Measurements from ENCODE around the gene MED13. TPM values are rescaled to one million over a fixed set of nuclear protein-coding genes. Genes with fewer than 3 reads are reported as not detected.
"Not testable (repeated sequence)": the region's sequence is repeated elsewhere in the genome, so short reads cannot be mapped to it uniquely, and the experiment has no call there.

MED13 gene
- total and polyA plus RNA-seq, 2 experiments from 2014 or later: 4.6 to 51.6 TPM

DNA sequence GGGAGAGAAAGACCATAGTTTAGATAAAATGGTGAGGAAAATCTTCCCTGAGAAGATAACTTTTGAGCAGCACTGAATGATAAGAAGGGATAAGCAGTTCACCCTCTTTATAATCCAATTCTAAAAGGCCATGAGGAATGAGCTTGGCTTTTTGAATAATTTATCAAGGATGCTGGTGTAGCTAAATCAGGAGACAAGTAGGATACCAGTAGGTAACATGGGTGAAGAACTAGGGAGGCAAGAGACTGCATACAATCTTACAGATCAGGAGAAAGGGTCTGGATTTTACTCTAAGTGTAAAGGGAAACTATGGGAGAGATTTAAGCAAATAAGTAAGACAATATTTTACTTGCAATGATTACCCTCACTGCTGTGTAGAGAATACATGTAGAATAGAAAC is 60.7 kb downstream of the MED13 start:
- Histone ChIP-seq H3K4me1 (ENCODE audit: insufficient read depth) (no peaks in the 10 kb centered on the region), H3K79me2 (ENCODE audit: insufficient read depth) (peaks cover 98% of the 10 kb centered on the region), H3K4me3 (no peak overlapping the region), H3K27me3 (replicated peaks; ENCODE audit: insufficient read depth) (no peaks in the 10 kb centered on the region), H3K9me3 (ENCODE audit: low read depth) (no peaks in the 10 kb centered on the region), H2AFZ (no peak overlapping the region), H3F3A (ENCODE audit: insufficient read depth) (no peaks in the 10 kb centered on the region), H3K27ac (no peak overlapping the region), H4K20me1 (ENCODE audit: insufficient read depth) (peaks cover 9% of the 10 kb centered on the region; the same call in 1 of the 2 replicates), H3K36me3 (ENCODE audit: low read depth) (peaks cover 10% of the 10 kb centered on the region; the same call in 1 of the 2 replicates), H3K9ac (no peak overlapping the region), H3K4me2 (ENCODE audit: unreplicated experiment) (no peak overlapping the region), H3K9me2 (ENCODE audit: insufficient read depth) (no peaks in the 10 kb centered on the region)
- in situ Hi-C loops (cut with MboI): loop anchor here (10.0 kb wide), 1 partner anchor 60 kb away; the partner anchor contains the start of gene MED13
- no peak for DNase-seq
- TF ChIP-seq EZH2phosphoT487 (IDR thresholded peaks at IDR 0.05; ENCODE audit: insufficient read depth, low read depth) (no peak), EZH2 (IDR thresholded peaks at IDR 0.05; ENCODE audit: insufficient read depth, poor library complexity, severe bottlenecking) (no peak)

DNA sequence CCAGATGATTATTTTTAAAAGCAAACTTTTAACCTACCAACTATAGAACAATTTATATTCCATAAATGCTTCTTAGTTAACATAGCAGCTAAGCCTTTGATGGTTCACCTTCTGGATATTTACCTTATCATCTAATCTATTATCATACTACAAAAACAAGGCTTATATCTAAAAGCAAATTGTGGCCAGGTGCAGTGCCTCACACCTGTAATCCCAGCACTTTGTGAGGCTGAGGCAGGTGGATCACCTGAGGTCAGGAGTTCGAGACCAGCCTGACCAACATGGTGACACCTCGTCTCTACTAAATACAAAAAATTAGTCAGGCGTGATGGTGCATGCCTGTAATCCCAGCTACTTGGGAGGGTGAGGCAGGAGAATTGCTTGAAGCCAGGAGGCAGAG is 61.9 kb downstream of the MED13 start:
- not testable (repeated sequence) for H3K9me2 ChIP-seq (ENCODE audit: insufficient read depth); H3K4me3 ChIP-seq; H3K4me2 ChIP-seq (ENCODE audit: unreplicated experiment); H2AFZ ChIP-seq; DNase-seq; H4K20me1 ChIP-seq (ENCODE audit: insufficient read depth); H3K9me3 ChIP-seq (ENCODE audit: low read depth); H3K27me3 ChIP-seq (replicated peaks; ENCODE audit: insufficient read depth); H3F3A ChIP-seq (ENCODE audit: insufficient read depth); H3K9ac ChIP-seq; H3K4me1 ChIP-seq (ENCODE audit: insufficient read depth); H3K27ac ChIP-seq
- Histone ChIP-seq H3K79me2 (ENCODE audit: insufficient read depth) (peaks cover 98% of the 10 kb centered on the region), H3K36me3 (ENCODE audit: low read depth) (peaks cover 13% of the 10 kb centered on the region; the same call in 1 of the 2 replicates)
- WGBS, 2 experiments (ENCODE audit: low coverage in 1 of 2, low lambda C conversion rate in 2 of 2, missing lambda C conversion rate in 2 of 2): 94 to 96% methylated on average over 3 of the region's 3 CpGs
- in situ Hi-C loops (cut with MboI): loop anchor here (10.0 kb wide), 1 partner anchor 62 kb away; the partner anchor contains the start of gene MED13

DNA sequence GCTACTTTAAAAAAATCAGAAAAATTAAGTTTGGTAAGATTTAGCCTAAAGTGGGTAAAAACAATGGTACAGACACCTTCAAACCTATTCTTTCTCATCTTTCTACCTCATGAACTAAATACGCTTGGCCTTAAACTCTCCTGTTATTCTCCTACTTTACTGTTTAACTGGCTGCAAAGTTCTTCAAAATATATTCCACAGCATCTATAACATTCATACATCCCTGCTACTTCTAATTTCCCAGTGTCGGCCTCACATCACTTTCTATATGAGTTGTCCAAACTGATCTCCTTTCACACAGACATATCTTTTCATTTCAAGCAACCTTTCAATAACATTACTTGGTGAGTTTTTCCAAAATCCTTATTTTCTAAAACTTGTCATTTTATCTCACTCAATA is 64.0 kb downstream of the MED13 start:
- no peak overlapping the region for H3K4me3 ChIP-seq
- H3K27me3 ChIP-seq (replicated peaks; ENCODE audit: insufficient read depth): no peaks in the 10 kb centered on the region
- H3K4me1 ChIP-seq (ENCODE audit: insufficient read depth): peaks cover 15% of the 10 kb centered on the region
- DNase-seq: no peak
- peaks cover 98% of the 10 kb centered on the region for H3K79me2 ChIP-seq (ENCODE audit: insufficient read depth)
- H3K4me2 ChIP-seq (ENCODE audit: unreplicated experiment): no peak overlapping the region
- in situ Hi-C loops (cut with MboI): loop anchor here (10.0 kb wide), 1 partner anchor 64 kb away; the partner anchor contains the start of gene MED13
- no peak overlapping the region for H3K27ac ChIP-seq
- no peaks in the 10 kb centered on the region for H3K9me3 ChIP-seq (ENCODE audit: low read depth)
- H3K36me3 ChIP-seq (ENCODE audit: low read depth): peaks cover 13% of the 10 kb centered on the region; the same call in 1 of the 2 replicates
- no peaks in the 10 kb centered on the region for H3K9me2 ChIP-seq (ENCODE audit: insufficient read depth)
- peaks cover 11% of the 10 kb centered on the region; the same call in 1 of the 2 replicates for H4K20me1 ChIP-seq (ENCODE audit: insufficient read depth)
- TF ChIP-seq EZH2 (IDR thresholded peaks at IDR 0.05; ENCODE audit: insufficient read depth, poor library complexity, severe bottlenecking) (no peak), EZH2phosphoT487 (IDR thresholded peaks at IDR 0.05; ENCODE audit: insufficient read depth, low read depth) (no peak)
- no peak overlapping the region for H3K9ac ChIP-seq
- 94 to 100% methylated on average over 2 of the region's 2 CpGs for WGBS, 2 experiments (ENCODE audit: low coverage in 1 of 2, low lambda C conversion rate in 2 of 2, missing lambda C conversion rate in 2 of 2)
- peaks cover 10% of the 10 kb centered on the region; the same call in 1 of the 2 replicates for H3F3A ChIP-seq (ENCODE audit: insufficient read depth)
- no peak overlapping the region for H2AFZ ChIP-seq

DNA sequence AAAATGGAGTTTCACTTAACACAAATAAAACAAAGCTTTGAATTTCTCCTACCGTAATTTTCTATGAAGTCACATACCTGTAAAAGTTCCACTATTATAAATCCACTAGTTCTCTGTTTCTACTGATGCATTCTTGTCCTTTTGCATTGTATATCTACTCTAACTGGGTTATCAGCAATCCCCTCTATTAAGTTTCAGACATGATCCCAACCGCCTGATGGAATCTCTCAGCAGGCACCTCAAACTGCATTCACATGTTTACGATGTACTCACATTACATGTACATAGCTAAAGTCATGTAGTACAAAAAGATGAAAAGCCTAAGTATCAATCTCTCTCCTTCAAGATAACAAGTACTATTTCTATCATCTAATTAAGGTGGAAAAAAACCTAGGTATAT is 64.9 kb downstream of the MED13 start:
- H3K4me3 ChIP-seq: no peak overlapping the region
- TF ChIP-seq EZH2 (IDR thresholded peaks at IDR 0.05; ENCODE audit: insufficient read depth, poor library complexity, severe bottlenecking) (no peak), EZH2phosphoT487 (IDR thresholded peaks at IDR 0.05; ENCODE audit: insufficient read depth, low read depth) (no peak)
- H2AFZ ChIP-seq: no peak overlapping the region
- H3K79me2 ChIP-seq (ENCODE audit: insufficient read depth): peaks cover 98% of the 10 kb centered on the region
- no peak overlapping the region for H3K9ac ChIP-seq
- H4K20me1 ChIP-seq (ENCODE audit: insufficient read depth): peaks cover 11% of the 10 kb centered on the region; the same call in 1 of the 2 replicates
- WGBS, 2 experiments (ENCODE audit: low coverage in 1 of 2, low lambda C conversion rate in 2 of 2, missing lambda C conversion rate in 2 of 2): 92 to 93% methylated on average over 3 of the region's 3 CpGs
- in situ Hi-C loops (cut with MboI): loop anchor here (10.0 kb wide), 1 partner anchor 65 kb away; the partner anchor contains the start of gene MED13
- no peaks in the 10 kb centered on the region for H3K9me2 ChIP-seq (ENCODE audit: insufficient read depth)
- no peaks in the 10 kb centered on the region for H3K27me3 ChIP-seq (replicated peaks; ENCODE audit: insufficient read depth)
- peaks cover 15% of the 10 kb centered on the region; the same call in 1 of the 2 replicates for H3K36me3 ChIP-seq (ENCODE audit: low read depth)
- no peak overlapping the region for H3K27ac ChIP-seq
- DNase-seq: no peak
- no peaks in the 10 kb centered on the region for H3K9me3 ChIP-seq (ENCODE audit: low read depth)
- H3K4me1 ChIP-seq (ENCODE audit: insufficient read depth): peaks cover 15% of the 10 kb centered on the region
- peaks cover 10% of the 10 kb centered on the region; the same call in 1 of the 2 replicates for H3F3A ChIP-seq (ENCODE audit: insufficient read depth)
- H3K4me2 ChIP-seq (ENCODE audit: unreplicated experiment): no peak overlapping the region

DNA sequence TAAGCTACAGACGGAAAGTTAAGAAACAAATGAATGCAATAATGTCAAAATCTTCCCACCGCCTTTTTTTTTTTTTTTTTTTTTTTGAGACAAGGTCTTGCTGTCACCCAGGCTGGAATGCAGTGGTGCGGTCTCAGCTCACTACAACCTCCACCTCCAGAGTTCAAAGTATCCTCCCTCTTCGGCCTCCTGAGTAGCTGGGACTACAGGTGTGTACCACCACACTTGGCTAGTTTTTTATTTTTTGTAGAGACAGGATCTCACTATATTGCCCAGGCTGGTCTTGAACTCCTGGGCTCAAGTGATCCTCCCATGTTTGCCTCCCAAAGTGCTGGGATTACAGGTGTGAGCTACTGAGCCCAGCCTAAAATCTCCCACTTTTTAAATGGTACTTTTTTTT is 66.5 kb downstream of the MED13 start:
- H3K79me2 ChIP-seq (ENCODE audit: insufficient read depth): peaks cover 96% of the 10 kb centered on the region
- H3K9ac ChIP-seq; H3K9me2 ChIP-seq (ENCODE audit: insufficient read depth); H3K27me3 ChIP-seq (replicated peaks; ENCODE audit: insufficient read depth); DNase-seq; H3K4me2 ChIP-seq (ENCODE audit: unreplicated experiment); H2AFZ ChIP-seq; H4K20me1 ChIP-seq (ENCODE audit: insufficient read depth); H3K9me3 ChIP-seq (ENCODE audit: low read depth); H3K4me3 ChIP-seq; in situ Hi-C loops (cut with MboI): not testable (repeated sequence)
- H3K27ac ChIP-seq: peak overlapping the region; percentile 46
- H3K4me1 ChIP-seq (ENCODE audit: insufficient read depth): peaks cover 15% of the 10 kb centered on the region
- peaks cover 15% of the 10 kb centered on the region; the same call in 1 of the 2 replicates for H3K36me3 ChIP-seq (ENCODE audit: low read depth)
- 95 to 99% methylated on average over 4 of the region's 4 CpGs for WGBS, 2 experiments (ENCODE audit: low coverage in 1 of 2, low lambda C conversion rate in 2 of 2, missing lambda C conversion rate in 2 of 2)
- peaks cover 10% of the 10 kb centered on the region; the same call in 1 of the 2 replicates for H3F3A ChIP-seq (ENCODE audit: insufficient read depth)
